HG03575 (cell line): ENCODE measurements around the gene MKKS.

Source experiments
- ATAC-seq: cut with Tn5 transposase; IDR thresholded peaks from one replicate; pipeline ENCODE4 v1.9.1; 2021; ENCODE audit not compliant: unreplicated experiment, insufficient number of reproducible peaks, low FRiP score; ENCODE audit errors: extremely low read depth

Gene MKKS

GRCh38 chr20:10376270-10377075 lies 57.5 kb downstream of the MKKS start:
- ATAC-seq = no peak

GRCh38 chr20:10375191-10375590 lies 58.8 kb downstream of the MKKS start:
- no peak for ATAC-seq

- no peak for ATAC-seq
Observed at GRCh38 chr20:10374036-10374435, 60.0 kb downstream of the MKKS start.

- no peak for ATAC-seq
Observed at GRCh38 chr20:10371467-10371866, 62.6 kb downstream of the MKKS start.

GRCh38 chr20:10370091-10370887 lies 63.7 kb downstream of the MKKS start:
- no peak for ATAC-seq

GRCh38 chr20:10369723-10370090 lies 64.3 kb downstream of the MKKS start:
- ATAC-seq = no peak

GRCh38 chr20:10368702-10369041 lies 65.3 kb downstream of the MKKS start:
- ATAC-seq = no peak

- ATAC-seq = no peak
Observed at GRCh38 chr20:10367943-10368701, 65.9 kb downstream of the MKKS start.

- ATAC-seq = no peak
Observed at GRCh38 chr20:10367693-10367942, 66.4 kb downstream of the MKKS start.

GRCh38 chr20:10366898-10367692 lies 66.9 kb downstream of the MKKS start:
- ATAC-seq = no peak

- no peak for ATAC-seq
Observed at GRCh38 chr20:10362674-10363073, 71.3 kb downstream of the MKKS start.

- no peak for ATAC-seq
Observed at GRCh38 chr20:10360878-10361277, 73.1 kb downstream of the MKKS start.

- no peak for ATAC-seq
Observed at GRCh38 chr20:10359621-10360040, 74.4 kb downstream of the MKKS start.

- ATAC-seq = no peak
Observed at GRCh38 chr20:10357974-10358373, 76.0 kb downstream of the MKKS start.

- no peak for ATAC-seq
Observed at GRCh38 chr20:10357061-10357708, 76.8 kb downstream of the MKKS start.

- ATAC-seq = no peak
Observed at GRCh38 chr20:10356628-10357027, 77.4 kb downstream of the MKKS start.

GRCh38 chr20:10352934-10353824 lies 80.8 kb downstream of the MKKS start:
- ATAC-seq = no peak
